Middle frontal gyrus (tissue), 1 donor: ENCODE results near the gene SERPINA4.

Experiments
- DNase-seq: peaks from one replicate; pipeline ENCODE4 v3.0.0-alpha.2; 2015; ENCODE audit warnings: low spot score; ENCODE audit errors: extremely low spot score

SERPINA4 gene

DNA sequence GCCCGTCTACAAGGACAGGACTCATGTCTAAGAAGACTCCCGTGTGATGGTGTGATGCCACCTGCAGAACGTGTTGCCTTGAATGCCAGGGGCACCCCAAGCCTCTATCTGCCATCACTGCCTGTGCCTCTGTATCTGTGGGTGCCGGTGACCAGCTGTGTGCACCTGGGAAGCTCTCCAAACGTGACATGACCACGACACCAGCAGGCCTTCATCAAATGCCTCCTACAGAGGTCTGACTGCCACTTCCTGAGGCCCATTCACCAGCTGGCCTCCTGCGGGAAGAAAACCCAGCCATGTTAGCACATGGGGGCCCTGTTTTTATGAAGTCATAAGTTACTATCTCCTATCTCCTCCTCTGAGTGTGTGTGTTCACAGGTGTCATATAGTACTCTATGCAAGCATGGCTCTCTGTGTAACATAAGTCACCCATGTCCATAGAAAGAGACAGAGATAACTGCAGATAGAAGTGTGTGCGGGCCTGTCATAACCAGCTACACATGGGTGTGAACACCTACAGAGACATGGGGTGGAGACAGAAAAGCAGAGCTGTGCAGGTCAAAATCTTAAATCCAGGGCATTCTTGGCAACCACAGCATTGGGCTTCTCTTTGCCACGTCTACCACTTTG is 18.3 kb upstream of the SERPINA4 start:
- no peak for DNase-seq

DNA sequence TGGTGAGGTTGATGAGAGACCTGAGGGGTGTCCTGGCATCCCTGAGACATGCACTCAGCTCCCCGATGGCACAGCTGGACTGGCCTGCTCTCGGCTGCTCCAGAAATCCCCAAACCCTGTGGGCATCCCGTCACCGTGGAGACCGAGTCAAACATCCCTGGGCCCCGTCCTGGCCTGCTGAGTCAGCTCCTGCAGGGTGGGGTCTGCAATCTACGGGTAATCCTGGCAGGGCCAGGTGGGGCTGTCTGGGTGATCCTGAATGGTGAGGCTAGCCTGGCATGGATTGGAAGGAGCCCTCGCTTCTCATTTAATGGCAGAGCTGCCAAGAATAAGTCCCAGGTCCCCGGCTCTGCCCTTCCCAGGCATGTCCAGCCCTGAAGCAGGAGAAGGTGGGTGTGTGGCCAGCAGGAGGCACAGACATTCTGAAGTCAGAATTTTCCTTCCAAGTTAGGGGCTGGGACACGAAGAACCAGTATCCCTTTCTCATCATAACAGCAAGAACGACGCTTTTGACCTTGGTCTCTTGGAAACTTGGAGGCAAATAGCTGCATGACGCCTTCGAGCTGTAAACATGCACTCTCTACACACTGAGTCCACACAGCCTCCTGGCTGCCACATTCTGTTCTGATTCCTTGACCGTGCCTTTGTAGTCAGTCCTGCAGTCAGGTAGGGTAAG is 17.7 kb upstream of the SERPINA4 start:
- DNase-seq, result no peak

DNA sequence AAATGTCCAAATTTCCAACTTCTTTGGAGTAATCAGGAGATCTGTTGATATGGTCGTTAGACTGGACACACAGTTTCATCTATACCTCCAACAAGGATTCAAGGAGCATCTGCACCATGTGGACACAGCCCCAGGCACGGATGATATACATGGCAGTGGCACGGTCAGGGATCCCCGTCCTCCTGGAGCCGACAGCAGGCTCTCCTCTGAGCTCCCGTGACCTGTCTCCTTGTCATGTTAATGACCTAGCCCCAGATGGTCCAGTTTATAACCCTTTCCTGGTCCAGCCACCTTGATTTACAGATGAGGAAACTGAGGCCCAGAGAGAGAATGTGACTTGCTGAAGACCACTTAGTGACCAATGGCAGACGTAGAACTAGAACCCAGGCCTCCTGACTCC is 16.5 kb upstream of the SERPINA4 start:
- no peak for DNase-seq

DNA sequence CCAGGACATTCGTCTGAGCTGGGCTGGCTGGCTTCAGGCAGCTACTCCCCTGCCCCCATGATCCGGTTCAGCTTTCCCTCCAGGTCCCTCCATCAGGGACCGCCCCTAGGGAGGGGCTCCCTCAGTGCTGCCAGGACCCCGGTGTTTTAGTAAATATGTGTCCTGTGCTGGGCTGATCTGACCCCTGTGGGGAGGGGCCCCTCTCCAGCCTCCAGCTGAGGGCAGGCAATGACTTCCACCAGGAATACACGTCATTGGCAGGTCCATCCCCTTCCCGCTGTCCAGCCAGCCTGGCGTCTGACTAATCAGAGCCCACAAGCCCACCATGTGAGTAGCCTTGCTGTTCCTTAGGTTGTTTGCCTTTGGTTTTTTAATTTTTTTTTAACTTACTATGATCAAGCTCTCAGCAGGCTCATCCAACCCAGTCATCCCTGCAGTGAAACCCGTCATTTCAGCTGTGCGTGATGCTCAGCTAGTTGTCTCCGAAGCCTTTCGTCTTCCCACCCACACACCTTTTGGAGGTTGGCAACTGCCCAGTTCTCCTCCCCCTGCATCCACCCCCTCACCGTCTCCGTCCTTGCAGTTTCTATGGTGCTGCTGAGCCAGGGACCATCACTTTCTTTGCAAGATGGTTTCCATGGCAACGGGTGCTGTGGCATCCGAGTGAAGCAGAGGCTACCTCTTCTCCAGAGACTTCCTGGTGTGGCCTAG is 16.0 kb upstream of the SERPINA4 start:
- DNase-seq, result peak; percentile 47

DNA sequence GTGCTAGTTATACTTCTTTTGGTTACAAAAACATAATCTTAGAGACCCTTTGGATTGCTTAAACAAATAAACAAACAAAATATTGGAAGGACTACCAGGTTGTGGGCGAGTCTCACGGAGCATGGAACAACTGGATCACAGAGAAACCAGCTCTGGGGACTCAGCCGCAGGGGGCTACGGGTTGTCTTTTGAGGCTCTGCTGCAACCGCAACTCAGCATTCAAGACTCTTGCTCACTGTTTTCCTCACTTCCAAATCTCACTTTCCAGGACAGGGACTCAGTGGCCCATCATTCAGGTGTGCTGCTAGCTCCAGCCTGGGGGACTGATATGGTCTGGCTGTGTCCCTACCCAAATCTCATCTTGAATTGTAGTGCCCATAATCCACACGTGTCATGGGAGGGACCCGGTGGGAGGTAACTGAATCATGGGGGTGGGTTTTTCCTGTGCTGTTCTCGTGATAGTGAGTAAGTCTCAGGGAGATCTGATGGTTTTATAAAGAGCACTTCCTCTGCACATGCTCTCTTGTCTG is 14.0 kb upstream of the SERPINA4 start:
- DNase-seq, result no peak

DNA sequence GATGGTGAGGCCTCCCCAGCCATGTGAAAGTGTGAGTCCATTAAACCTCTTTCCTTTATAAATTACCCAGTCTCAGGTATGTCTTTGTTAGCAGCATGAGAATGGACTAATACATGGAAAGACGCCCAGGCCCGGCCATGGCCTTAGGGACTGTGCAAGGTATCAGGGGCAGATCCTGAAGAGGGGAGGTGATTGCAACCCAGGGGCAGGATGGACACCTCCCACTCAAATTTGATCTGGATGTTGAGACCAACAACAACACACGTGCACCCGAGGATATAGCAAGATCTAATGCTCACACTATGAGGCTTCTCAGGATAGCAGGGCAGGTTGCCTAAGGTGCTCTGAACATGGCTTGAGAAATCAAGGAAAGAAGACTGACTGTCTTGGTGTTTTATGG is 13.5 kb upstream of the SERPINA4 start:
- DNase-seq, result no peak

DNA sequence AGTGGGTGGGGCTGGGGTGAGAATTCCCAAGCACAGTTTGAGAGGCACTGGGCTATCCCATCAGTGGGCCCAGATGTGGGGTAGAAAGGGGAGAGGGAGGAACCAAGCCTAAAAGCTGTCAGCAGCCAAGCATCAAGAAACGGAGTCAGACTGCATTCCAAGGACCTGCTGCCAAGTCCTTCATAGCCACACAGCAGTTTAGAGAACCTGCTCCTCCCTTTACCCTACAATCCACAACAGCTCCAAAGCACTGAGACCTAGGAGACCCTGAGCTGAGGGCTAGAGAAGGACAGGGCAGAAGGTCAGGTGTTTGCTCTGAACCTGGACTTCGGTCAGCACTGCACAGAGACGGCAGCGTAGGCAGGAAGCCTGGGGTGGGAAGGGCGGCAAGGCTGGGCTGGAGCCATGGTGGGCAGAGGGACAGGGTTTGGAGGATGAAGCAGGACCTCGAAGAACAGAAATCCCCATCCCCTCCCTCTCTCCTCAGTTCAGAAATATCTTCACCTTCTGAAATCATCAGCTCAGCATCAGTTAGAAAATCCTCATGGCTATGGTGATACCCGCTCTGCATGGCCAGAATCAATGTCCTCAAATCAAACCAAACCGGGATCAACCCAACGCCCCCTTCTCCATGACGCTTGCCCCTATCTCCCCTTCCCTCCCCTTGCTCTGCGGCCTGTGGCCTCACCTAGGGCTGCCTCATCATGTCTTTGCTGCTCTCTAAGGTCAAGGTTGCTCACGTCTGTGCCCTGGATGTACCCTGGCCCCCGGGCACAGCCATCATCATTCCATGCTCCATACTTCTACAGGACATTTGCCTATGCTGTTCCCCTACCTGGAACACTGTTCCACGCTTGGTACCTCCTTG is 12.9 kb upstream of the SERPINA4 start:
- DNase-seq, result no peak

DNA sequence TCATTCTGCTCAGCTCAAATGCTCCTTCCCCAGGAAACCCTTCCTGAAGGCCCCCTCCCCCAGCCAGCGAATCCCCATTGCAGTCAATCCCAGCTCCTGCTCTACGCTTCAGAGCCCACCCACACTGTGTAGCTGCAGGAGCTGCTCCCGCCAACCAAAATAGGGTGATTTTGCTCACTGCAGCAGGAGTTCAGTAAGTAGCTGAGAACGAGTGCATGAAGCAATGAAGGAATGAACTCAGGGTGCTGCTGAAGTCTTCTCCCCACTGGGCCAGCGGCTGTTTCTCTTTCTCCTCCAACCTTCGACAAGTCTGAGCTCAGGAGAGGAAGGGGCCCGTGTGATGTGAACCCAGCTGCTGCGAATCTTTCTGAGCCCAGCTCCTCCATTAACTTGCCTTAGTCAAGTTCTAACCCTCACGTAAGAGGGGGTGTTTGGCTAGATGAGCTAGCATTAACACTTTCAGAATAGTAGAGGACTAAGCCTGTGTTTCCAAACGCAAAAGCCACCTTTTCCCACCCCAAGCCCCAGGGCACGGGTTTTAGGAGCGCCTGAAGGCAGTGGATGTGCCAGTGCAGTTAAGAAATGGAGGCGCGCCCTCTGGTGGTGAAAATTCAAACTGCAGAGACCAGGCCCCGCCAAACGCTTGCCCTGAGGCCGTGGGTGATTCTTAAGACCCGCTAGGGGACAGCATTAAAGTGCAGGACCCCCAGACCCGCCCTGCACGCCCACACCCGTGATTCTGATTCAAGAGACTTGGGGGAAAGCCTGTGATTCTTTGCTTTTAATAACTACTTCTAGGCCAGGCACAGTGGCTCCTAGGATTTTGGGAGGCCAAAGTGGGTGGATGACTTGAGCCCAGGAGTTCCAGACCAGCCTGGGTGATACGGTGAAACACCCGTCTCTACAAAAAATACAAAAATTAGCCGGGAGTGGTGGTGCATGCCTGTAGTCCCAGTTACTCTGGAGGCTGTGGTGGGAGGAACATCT is 11.9 kb upstream of the SERPINA4 start:
- no peak for DNase-seq

DNA sequence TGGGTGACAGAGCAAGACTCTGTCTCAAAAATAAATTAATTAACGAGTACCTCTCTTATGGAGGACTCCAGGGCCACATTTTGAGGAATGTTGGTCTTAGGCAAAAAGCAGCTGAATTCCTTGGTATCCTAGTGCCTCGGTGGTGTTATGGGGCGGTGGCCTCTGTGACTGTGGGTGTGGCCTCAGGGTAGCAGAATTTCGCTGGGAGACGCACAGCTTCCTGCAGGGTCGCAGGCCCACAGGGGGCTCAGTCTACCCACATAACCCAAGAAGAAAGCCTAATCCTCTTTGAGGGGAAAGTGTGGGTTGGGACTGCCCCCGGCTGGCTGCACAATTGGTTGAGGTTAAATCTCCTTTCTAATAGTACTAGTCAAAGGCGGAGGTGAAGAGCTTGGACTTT is 11.2 kb upstream of the SERPINA4 start:
- DNase-seq, result no peak

DNA sequence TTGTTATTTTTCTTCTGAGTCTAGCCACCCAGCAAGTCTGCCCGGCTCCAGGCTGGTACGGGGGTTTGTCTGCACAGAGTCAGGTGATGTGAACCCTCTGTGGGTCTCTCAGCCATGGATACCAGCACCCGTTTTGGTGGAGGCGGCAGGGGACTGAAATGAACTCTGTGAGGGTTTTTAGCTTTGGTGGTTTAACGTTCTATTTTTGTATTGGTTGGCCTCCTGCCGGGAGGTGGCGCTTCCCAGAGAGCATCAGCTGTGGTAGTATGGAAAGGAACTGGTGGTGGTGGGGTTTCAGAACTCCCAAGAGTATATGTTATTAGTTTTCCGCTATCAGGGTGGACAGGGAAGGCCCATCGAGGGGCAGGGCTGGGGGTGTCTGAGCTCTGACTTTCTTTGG is 5.3 kb upstream of the SERPINA4 start:
- DNase-seq, result no peak

DNA sequence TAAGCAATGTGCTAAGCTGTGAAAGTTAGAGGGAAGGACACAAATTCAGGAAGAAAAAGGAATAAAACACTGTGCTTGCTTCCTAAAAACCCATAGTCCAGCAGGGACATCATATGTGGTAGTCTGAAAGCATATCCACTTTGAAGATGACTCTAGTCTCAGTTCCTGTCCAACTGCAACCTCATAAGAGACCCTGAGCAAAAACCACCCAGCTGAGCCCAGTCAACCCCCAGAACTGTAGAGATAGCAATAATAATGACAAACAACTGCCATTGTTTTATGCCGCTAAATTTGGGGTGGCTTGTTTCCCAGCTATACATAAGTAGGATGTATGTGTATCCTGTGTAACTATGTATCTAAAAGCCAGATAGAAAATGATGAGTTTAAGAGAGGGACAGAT is 3.9 kb upstream of the SERPINA4 start:
- no peak for DNase-seq

DNA sequence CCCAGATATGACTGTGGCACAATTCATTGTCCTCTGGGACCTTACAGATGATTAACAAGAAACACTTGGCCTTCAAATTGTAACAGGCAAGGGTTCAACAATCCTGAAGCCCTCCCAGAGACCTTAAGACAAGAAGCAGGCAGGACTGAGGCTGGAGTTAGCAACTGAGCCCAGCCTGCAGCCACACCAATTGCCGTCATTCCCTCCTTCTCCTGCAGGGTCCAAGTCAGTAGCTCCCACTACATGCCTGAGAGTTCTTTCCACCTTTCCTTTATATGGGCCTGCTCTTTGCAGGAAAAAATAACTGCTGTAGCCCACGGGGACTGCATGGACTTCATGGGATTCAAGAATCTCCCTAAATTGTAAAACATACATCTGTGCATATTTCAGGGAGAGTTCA is 2.4 kb upstream of the SERPINA4 start:
- DNase-seq, result no peak

DNA sequence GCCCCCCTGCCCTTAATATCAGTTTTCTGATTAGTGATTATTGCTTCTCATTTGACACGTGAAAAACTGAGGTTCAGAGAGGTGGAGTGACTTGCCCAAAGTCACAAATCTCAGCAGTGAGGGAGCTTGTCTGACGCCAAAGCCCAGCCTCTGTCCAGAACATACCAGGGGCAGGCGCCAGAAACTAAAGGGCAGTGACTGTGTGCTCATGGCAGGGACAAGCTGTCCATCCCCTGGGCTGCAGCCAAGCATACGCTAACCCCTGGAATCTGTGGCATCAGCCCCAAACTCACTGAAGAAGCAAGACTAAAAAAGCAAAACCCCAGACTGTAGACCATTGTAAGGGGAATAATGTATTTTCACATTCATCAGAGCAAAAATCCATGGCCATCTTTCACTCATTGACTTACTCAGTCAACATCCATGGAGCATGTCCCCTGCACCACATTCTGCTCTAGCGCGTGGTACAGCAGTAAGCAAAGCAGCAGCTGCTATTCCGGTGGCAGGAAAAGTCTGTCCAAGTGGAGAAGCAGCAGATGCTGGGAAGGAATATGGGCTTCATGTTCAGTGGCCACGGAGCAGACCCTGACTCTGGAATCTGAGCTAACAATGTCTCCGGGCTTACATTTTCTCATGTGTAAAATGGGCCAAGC is 1.5 kb upstream of the SERPINA4 start:
- no peak for DNase-seq

DNA sequence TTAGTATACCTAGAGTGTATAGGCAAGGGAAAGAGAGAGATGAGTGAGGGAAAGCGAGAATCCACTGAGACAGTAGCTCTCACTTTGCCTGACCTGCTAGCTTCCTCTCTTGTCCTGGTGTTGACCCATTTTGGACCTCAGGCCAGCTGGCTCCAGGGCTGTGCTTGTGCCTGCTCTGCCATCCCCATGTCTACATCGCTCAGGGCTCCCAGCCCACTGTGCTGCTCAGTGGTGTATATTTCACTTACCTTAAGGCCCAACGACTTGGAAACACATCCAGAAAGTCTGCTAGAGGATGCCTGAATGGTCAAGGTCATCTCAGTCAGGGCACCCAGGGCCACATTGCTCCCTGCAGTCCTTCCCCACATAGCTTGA is 964 bp upstream of the SERPINA4 start:
- no peak for DNase-seq

DNA sequence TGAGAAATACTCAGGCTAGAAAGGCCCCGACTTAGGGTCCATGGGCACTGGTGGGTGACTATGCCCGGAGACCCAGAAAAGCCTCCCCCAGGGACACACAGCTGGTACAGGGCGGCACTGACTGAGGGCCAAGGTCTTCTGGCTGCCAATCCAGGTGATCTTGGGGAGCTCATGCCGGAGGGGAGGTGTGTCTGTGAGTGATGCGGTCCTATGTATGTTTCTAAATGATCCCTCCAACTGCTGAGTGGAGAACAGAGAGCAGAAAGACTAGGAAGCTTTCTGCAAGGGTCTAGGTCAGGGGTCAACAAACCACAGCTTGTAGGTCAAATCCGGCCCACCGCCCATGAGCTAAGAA is 391 bp downstream of the SERPINA4 start:
- DNase-seq, result no peak

DNA sequence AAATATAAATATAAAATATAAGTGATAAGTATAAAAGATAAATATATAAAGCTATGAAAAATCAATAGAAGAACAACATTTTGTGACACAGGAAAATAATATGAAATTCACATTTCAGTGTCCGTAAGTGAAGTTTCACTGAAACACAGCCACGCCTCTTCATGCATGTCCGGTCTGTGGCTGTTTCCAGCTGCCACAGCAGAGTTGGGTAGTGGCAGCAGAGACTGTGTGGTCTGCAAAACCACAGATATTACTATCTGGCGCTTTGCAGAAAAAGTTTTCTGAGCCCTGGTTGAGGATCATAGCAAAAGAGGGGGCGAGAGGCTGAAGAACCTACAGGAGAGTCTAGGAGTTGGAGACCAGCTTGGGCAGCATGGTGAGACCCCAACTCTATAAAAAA is 780 bp downstream of the SERPINA4 start:
- no peak for DNase-seq

DNA sequence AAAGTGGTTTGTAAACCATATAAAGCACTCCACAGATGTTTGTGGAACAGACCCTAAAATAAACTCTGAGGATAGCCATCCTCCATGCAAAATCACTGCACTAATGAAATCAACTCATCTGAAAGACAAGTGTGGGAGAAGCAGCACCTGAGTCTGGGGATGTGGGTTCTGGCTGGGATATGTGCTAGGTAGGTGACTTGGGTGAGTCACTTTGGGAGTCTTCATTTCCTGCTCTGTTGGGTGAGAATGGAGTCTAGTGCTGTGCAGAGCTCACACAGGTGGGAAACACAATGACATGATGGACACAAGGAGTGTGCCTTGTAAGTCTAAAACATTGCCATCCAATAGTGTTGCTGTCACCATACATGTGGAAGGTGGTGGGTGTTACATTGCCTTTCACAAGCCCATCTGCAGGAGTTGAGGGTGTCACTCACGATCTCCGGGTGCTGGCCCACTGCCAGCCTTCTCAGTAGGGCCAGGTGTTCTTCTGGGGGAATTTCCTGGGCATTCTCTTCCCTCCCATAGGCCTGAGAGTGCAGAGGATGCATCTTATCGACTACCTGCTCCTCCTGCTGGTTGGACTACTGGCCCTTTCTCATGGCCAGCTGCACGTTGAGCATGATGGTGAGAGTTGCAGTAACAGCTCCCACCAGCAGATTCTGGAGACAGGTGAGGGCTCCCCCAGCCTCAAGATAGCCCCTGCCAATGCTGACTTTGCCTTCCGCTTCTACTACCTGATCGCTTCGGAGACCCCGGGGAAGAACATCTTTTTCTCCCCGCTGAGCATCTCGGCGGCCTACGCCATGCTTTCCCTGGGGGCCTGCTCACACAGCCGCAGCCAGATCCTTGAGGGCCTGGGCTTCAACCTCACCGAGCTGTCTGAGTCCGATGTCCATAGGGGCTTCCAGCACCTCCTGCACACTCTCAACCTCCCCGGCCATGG is 2.0 kb downstream of the SERPINA4 start:
- no peak for DNase-seq

DNA sequence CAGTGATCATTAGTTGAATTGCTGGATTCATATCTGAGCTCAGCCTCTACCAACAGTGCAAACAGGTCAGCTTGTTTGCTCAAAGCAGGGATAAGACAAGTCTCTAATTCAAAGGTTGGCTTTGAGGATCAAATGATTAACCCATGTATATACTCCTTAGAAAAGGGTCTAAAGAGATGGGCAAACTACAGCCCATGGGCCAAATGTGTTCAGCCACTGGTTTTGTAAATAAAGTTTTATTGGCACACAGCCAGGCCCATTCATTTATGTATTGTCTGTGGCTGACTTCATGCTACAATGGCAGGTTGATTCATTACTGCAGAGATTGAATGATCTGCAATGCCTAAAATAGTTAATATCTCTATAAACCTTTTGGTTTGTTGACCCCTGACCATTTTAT is 3.1 kb downstream of the SERPINA4 start:
- DNase-seq, result no peak

DNA sequence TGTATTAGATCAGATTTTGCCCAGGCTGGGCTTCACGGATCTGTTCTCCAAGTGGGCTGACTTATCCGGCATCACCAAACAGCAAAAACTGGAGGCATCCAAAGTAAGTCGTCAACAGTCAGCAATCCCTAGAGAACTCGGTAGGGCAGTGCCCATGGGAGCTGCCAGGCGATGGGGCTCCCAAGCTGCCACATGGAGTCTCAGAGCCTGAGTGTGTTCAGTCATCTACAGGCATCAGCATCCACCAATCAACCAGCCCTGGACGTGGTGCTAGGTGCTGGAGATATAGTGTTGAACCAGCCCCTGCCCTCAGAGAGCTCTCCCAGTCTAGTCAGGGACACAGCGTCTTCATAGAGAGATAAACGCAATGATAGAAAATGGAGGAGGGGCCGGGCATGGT is 6.9 kb downstream of the SERPINA4 start:
- no peak for DNase-seq
